K562 (cell line): ENCODE results near the gene TIFAB. TPM values are rescaled to one million over a fixed set of nuclear protein-coding genes. Genes with fewer than 3 reads are reported as not detected.

ENCODE experiments used
- CCNT2 ChIP-seq: IDR thresholded peaks from 2 replicates; pipeline ENCODE4 v1.6.1; 2011; ENCODE audit warnings: borderline replicate concordance, low read depth, mild to moderate bottlenecking, moderate library complexity, mixed read lengths, low read length; ENCODE audit not compliant: insufficient read length; ENCODE audit errors: extremely low read depth
- HBP1 ChIP-seq: fragments of 450-650 bp; formaldehyde crosslinking; IDR thresholded peaks from 2 replicates; pipeline ENCODE4 v1.4.0; 2022; ENCODE audit warnings: missing genetic modification characterization
- HLTF ChIP-seq: fragments of 450-650 bp; IDR thresholded peaks from 2 replicates; pipeline ENCODE4 v1.6.1; 2016
- MCM3 ChIP-seq: fragments of 450-650 bp; IDR thresholded peaks from 2 replicates; pipeline ENCODE4 v1.6.1; 2016
- MEIS2 ChIP-seq: fragments of 450-650 bp; IDR thresholded peaks from 2 replicates; pipeline ENCODE4 v1.6.1; 2014; ENCODE audit warnings: mild to moderate bottlenecking; ENCODE audit not compliant: partially characterized antibody
- MTA1 ChIP-seq: fragments of 450-650 bp; IDR thresholded peaks from 2 replicates; pipeline ENCODE4 v1.6.1; 2017; ENCODE audit warnings: borderline replicate concordance
- PCBP1 ChIP-seq: fragments of 200-400 bp; formaldehyde crosslinking; IDR thresholded peaks from 2 replicates; pipeline ENCODE4 v1.6.1; 2018; ENCODE audit warnings: mild to moderate bottlenecking, low read depth, low read length; ENCODE audit not compliant: poor library complexity, severe bottlenecking
- POLR2G ChIP-seq: fragments of 200-400 bp; formaldehyde crosslinking; IDR thresholded peaks from 2 replicates; pipeline ENCODE4 v1.6.1; 2017; ENCODE audit warnings: low read depth, mild to moderate bottlenecking, antibody characterized with exemption, low read length, moderate library complexity
- SAP30 ChIP-seq: fragments of 200-600 bp; sonication (generic); IDR thresholded peaks from 2 replicates; pipeline ENCODE4 v1.6.1; 2012; ENCODE audit warnings: borderline replicate concordance, low read depth, mild to moderate bottlenecking, moderate library complexity, low read length, control low read depth, inconsistent platforms; ENCODE audit not compliant: insufficient read depth, poor library complexity, severe bottlenecking
- TEAD2 ChIP-seq: fragments of 450-650 bp; IDR thresholded peaks from 2 replicates; pipeline ENCODE4 v1.6.1; 2016; ENCODE audit warnings: missing genetic modification characterization, control low read depth, missing compliant biosample characterization
- TSC22D4 ChIP-seq: fragments of 450-650 bp; IDR thresholded peaks from 2 replicates; pipeline ENCODE4 v1.6.1; 2016; ENCODE audit warnings: missing genetic modification characterization, missing biosample characterization, control low read depth
- XRCC5 ChIP-seq: fragments of 200-400 bp; formaldehyde crosslinking; IDR thresholded peaks from 2 replicates; pipeline ENCODE4 v1.6.1; 2017; ENCODE audit warnings: low read depth, mild to moderate bottlenecking, low read length
- ZC3H4 ChIP-seq: sonication (generic); formaldehyde crosslinking; IDR thresholded peaks from 2 replicates; pipeline ENCODE4 v1.9.0; 2021; ENCODE audit warnings: missing genetic modification reagents, borderline replicate concordance
- ZNF384 ChIP-seq: IDR thresholded peaks from 2 replicates; pipeline ENCODE4 v1.6.1; 2012; ENCODE audit warnings: low read depth, low read length, improper control_type of control experiment
- polyA plus RNA-seq, 8 experiments: library from polyadenylated mRNA; depleted of rRNA in 4 of 8; stranded (reverse) in 5 of 8; unstranded in 3 of 8; fragments of >200 nt; fragmentation: Nextera tagmentation in 2 of 8; fragmentation: Illumina TruSeq in 1 of 8; extraction: Ambion mirVana in 2 of 8; extraction: Trizol in 1 of 8; gene quantifications; 2 replicates each; pipeline versions ENCODE4 v1.2.1 to v1.2.3, GENCODE V29; 2011 to 2014; ENCODE audit warnings: inconsistent platforms in 1 of 8, missing spikeins in 1 of 8
- total RNA-seq, 7 experiments: library from RNA; depleted of rRNA in 6 of 7; stranded (reverse); fragments of >200 nt in 6 of 7; fragmentation: Illumina TruSeq in 2 of 7; extraction: Trizol in 2 of 7; gene quantifications; 2 replicates each; pipeline versions ENCODE4 v1.2.1 to v1.2.3, GENCODE V29; 2011 to 2021; ENCODE audit warnings: low replicate concordance in 1 of 7
- TF ChIP-seq, protein P1 (sequence below): fragments of 200-800 bp; sonication (Bioruptor generic); IDR thresholded peaks from 2 replicates; pipeline ENCODE4 v1.6.1; 2017; ENCODE audit warnings: missing genetic modification characterization, missing compliant biosample characterization
- TF ChIP-seq, protein P2 (sequence below): sonication (generic); formaldehyde crosslinking; IDR thresholded peaks from 2 replicates; pipeline ENCODE4 v1.8.1; 2023; ENCODE audit warnings: mild to moderate bottlenecking, missing genetic modification reagents

Gene TIFAB
- total and polyA plus RNA-seq, 9 of the 15 experiments (the other 6 are each of a cell fraction or from before 2014, with no cell fraction given), result not detected

DNA sequence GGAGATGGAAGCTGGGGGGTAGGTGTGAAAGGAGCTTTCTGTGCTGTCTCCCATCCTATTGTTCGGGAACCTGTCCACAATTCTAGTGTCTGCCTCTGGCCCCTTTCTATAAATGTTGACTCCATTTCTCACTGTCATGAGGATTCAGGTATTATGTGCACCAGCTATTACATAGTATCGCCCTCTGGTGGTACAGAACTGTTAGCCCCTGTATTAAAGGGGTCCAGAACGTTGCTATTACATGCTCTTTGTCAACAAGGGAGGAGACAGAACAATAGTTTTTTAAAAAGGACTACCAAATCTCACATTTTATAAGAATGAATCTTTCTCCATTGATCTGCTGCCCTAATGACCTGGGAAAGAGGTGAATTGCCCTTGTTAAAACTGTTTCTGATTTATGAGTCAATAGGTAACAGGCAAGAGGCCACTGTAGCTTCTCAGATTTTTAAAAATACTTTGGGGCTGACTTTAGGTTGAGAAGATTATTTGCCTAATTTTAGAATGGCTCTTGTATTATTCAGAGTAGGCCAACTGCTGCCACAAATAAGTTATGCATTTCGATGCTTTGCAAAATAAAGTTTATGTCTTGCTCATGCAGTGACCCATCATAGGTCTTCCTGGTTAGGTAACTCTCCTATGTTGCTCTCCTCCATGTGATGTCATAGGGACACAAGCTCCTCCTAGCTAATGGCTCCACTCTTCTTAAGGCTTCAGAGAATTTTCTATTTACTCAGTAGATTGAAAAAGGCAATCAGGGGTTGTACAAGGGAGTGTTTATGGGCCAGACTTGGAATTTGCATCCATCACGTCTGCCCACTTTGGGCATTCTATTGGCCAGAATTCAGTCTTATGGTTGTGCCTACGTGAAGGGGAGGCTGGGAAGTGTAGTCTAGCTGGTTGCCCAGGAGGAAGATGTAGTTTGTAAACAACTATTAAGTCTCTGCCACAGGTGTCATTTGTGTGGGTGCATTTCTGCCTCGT, 25.8 kb downstream of the TIFAB start (continued):
- TF ChIP-seq ZC3H4, result no peak
- TF ChIP-seq HLTF, result no peak
- no peak for TF ChIP-seq PCBP1
- no peak for TF ChIP-seq TEAD2 (tag)
- no peak for TF ChIP-seq SAP30
- TF ChIP-seq, protein P1, sequence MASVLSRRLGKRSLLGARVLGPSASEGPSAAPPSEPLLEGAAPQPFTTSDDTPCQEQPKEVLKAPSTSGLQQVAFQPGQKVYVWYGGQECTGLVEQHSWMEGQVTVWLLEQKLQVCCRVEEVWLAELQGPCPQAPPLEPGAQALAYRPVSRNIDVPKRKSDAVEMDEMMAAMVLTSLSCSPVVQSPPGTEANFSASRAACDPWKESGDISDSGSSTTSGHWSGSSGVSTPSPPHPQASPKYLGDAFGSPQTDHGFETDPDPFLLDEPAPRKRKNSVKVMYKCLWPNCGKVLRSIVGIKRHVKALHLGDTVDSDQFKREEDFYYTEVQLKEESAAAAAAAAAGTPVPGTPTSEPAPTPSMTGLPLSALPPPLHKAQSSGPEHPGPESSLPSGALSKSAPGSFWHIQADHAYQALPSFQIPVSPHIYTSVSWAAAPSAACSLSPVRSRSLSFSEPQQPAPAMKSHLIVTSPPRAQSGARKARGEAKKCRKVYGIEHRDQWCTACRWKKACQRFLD (CRISPR knock-in tag), result no peak
- no peak for TF ChIP-seq TSC22D4 (tag)
- no peak for TF ChIP-seq ZNF384
- TF ChIP-seq MTA1, result no peak
- peak; percentile 47 for TF ChIP-seq MEIS2
- no peak for TF ChIP-seq HBP1 (CRISPR knock-in tag)
- TF ChIP-seq POLR2G, result no peak
- no peak for TF ChIP-seq MCM3
- no peak for TF ChIP-seq XRCC5
- no peak for TF ChIP-seq CCNT2
- TF ChIP-seq, protein P2, sequence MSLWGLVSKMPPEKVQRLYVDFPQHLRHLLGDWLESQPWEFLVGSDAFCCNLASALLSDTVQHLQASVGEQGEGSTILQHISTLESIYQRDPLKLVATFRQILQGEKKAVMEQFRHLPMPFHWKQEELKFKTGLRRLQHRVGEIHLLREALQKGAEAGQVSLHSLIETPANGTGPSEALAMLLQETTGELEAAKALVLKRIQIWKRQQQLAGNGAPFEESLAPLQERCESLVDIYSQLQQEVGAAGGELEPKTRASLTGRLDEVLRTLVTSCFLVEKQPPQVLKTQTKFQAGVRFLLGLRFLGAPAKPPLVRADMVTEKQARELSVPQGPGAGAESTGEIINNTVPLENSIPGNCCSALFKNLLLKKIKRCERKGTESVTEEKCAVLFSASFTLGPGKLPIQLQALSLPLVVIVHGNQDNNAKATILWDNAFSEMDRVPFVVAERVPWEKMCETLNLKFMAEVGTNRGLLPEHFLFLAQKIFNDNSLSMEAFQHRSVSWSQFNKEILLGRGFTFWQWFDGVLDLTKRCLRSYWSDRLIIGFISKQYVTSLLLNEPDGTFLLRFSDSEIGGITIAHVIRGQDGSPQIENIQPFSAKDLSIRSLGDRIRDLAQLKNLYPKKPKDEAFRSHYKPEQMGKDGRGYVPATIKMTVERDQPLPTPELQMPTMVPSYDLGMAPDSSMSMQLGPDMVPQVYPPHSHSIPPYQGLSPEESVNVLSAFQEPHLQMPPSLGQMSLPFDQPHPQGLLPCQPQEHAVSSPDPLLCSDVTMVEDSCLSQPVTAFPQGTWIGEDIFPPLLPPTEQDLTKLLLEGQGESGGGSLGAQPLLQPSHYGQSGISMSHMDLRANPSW (CRISPR knock-in tag), result no peak
